ENCODE results near the gene LYZL2. TPM values are rescaled to one million over a fixed set of nuclear protein-coding genes. Genes with fewer than 3 reads are reported as not detected.

Gene LYZL2
- total RNA-seq, 2 donors from 2014 or later, result not detected

- no peak for ATAC-seq (ENCODE audit: insufficient number of reproducible peaks, low FRiP score, low read depth)
- Histone ChIP-seq H3K4me1 (ENCODE audit: control insufficient read depth in 1 of 2, low read depth in 2 of 2) (no peaks in the 10 kb centered on the region), H3K4me3 (no peak overlapping the region), H3K27ac (no peak overlapping the region), H3K9me3 (no peaks in the 10 kb centered on the region), H3K36me3 (no peaks in the 10 kb centered on the region), H3K27me3 (replicated peaks; ENCODE audit: insufficient read depth) (no peaks in the 10 kb centered on the region)
- no peak for TF ChIP-seq CTCF (IDR thresholded peaks at IDR 0.05)
- DNase-seq (ENCODE audit: low spot score), result no peak
These were observed 50.0 kb downstream of the LYZL2 start for GRCh38 chr10:30579574-30579973.

GRCh38 chr10:30577048-30577447, 52.5 kb downstream of the LYZL2 start:
- DNase-seq (ENCODE audit: low spot score), result no peak
- no peak for ATAC-seq (ENCODE audit: insufficient number of reproducible peaks, low FRiP score, low read depth)

GRCh38 chr10:30576641-30577040, 52.9 kb downstream of the LYZL2 start:
- Histone ChIP-seq H3K9me3 (no peaks in the 10 kb centered on the region), H3K4me3 (no peak overlapping the region), H3K27me3 (replicated peaks; ENCODE audit: insufficient read depth) (no peaks in the 10 kb centered on the region), H3K27ac (no peak overlapping the region), H3K4me1 (ENCODE audit: control insufficient read depth in 1 of 2, low read depth in 2 of 2) (no peaks in the 10 kb centered on the region), H3K36me3 (no peaks in the 10 kb centered on the region)
- no peak for TF ChIP-seq CTCF (IDR thresholded peaks at IDR 0.05)
- no peak for DNase-seq (ENCODE audit: low spot score)
- no peak for ATAC-seq (ENCODE audit: insufficient number of reproducible peaks, low FRiP score, low read depth)

More at GRCh38 chr10:30577048-30577447, 52.5 kb downstream of the LYZL2 start:
- Histone ChIP-seq H3K4me1 (ENCODE audit: control insufficient read depth in 1 of 2, low read depth in 2 of 2) (no peaks in the 10 kb centered on the region), H3K36me3 (no peaks in the 10 kb centered on the region), H3K27me3 (replicated peaks; ENCODE audit: insufficient read depth) (no peaks in the 10 kb centered on the region), H3K27ac (no peak overlapping the region), H3K4me3 (no peak overlapping the region), H3K9me3 (no peaks in the 10 kb centered on the region)
- TF ChIP-seq CTCF (IDR thresholded peaks at IDR 0.05), result no peak

GRCh38 chr10:30574432-30574796, 55.1 kb downstream of the LYZL2 start:
- DNase-seq (ENCODE audit: low spot score) (no peak), ATAC-seq (ENCODE audit: insufficient number of reproducible peaks, low FRiP score, low read depth) (no peak)
- Histone ChIP-seq H3K27ac (no peak overlapping the region), H3K9me3 (no peaks in the 10 kb centered on the region), H3K27me3 (replicated peaks; ENCODE audit: insufficient read depth) (no peaks in the 10 kb centered on the region), H3K4me1 (ENCODE audit: control insufficient read depth in 1 of 2, low read depth in 2 of 2) (no peaks in the 10 kb centered on the region), H3K4me3 (no peak overlapping the region), H3K36me3 (no peaks in the 10 kb centered on the region)
- TF ChIP-seq CTCF (IDR thresholded peaks at IDR 0.05), result no peak

GRCh38 chr10:30573721-30574431, 55.7 kb downstream of the LYZL2 start:
- Histone ChIP-seq H3K27me3 (replicated peaks; ENCODE audit: insufficient read depth) (no peaks in the 10 kb centered on the region), H3K36me3 (no peaks in the 10 kb centered on the region), H3K9me3 (no peaks in the 10 kb centered on the region), H3K4me3 (no peak overlapping the region), H3K27ac (no peak overlapping the region), H3K4me1 (ENCODE audit: control insufficient read depth in 1 of 2, low read depth in 2 of 2) (no peaks in the 10 kb centered on the region)
- DNase-seq (ENCODE audit: low spot score) (no peak), ATAC-seq (ENCODE audit: insufficient number of reproducible peaks, low FRiP score, low read depth) (no peak)
- no peak for TF ChIP-seq CTCF (IDR thresholded peaks at IDR 0.05)
